Measurements from ENCODE around the gene SARDH. TPM values are rescaled to one million over a fixed set of nuclear protein-coding genes. Genes with fewer than 3 reads are reported as not detected.

SARDH gene
- total RNA-seq, 1 experiment from 2014 or later: 9.9 TPM

- Histone ChIP-seq H3K79me2 (ENCODE audit: low read depth) (no peaks in the 10 kb centered on the region), H3K4me1 (replicated peaks; ENCODE audit: insufficient read depth) (no peaks in the 10 kb centered on the region), H3K4me3 (no peak overlapping the region), H4K20me1 (ENCODE audit: insufficient read depth) (no peaks in the 10 kb centered on the region), H3K9me3 (ENCODE audit: insufficient read depth, low read depth) (no peaks in the 10 kb centered on the region), H3K36me3 (ENCODE audit: low read depth) (no peaks in the 10 kb centered on the region), H3K27ac (no peak overlapping the region), H3K4me2 (no peak overlapping the region), H3K27me3 (ENCODE audit: insufficient read depth, low read depth) (peaks cover 94% of the 10 kb centered on the region), H2AFZ (no peak overlapping the region), H3K9me2 (ENCODE audit: insufficient read depth) (no peaks in the 10 kb centered on the region), H3F3A (ENCODE audit: insufficient read depth, low read depth) (no peaks in the 10 kb centered on the region)
- intact Hi-C loops (cut with micrococcal nuclease; ENCODE audit: unreplicated experiment): no loop called here
- BruUV-seq (replicated peaks): no TSS peak
- ChIA-PET CTCF (interaction anchor here (0.6 kb wide), 1 partner anchor 346 kb away, joined by 8 read pairs; no protein-coding TSS in a partner anchor), POLR2A (ENCODE audit: unreplicated experiment) (no interaction called here)
- no peak for DNase-seq
- TF ChIP-seq EZH2 (IDR thresholded peaks at IDR 0.05; ENCODE audit: low read depth) (no peak), CTCF (conservative IDR thresholded peaks at IDR 0.05) (no peak)
Measured at GRCh38 chr9:133680250-133680975, 57.7 kb downstream of the SARDH start.

GRCh38 chr9:133679466-133680061, 58.6 kb downstream of the SARDH start:
- POLR2A ChIA-PET (ENCODE audit: unreplicated experiment): no interaction called here
- intact Hi-C loops (cut with micrococcal nuclease; ENCODE audit: unreplicated experiment): no loop called here
- BruUV-seq (replicated peaks): no TSS peak

GRCh38 chr9:133679056-133679455, 59.1 kb downstream of the SARDH start:
- DNase-seq: no peak
- H3K4me2 ChIP-seq: no peak overlapping the region
- H3K27ac ChIP-seq: no peak overlapping the region
- no peaks in the 10 kb centered on the region for H3K4me1 ChIP-seq (replicated peaks; ENCODE audit: insufficient read depth)
- intact Hi-C loops (cut with micrococcal nuclease; ENCODE audit: unreplicated experiment): no loop called here
- no peaks in the 10 kb centered on the region for H3K9me3 ChIP-seq (ENCODE audit: insufficient read depth, low read depth)
- no peak overlapping the region for H2AFZ ChIP-seq
- no peak overlapping the region for H3K4me3 ChIP-seq
- no peaks in the 10 kb centered on the region for H4K20me1 ChIP-seq (ENCODE audit: insufficient read depth)
- H3K9me2 ChIP-seq (ENCODE audit: insufficient read depth): no peaks in the 10 kb centered on the region
- CTCF ChIA-PET: interaction anchor here (0.6 kb wide), 1 partner anchor 157 kb away, joined by 3 read pairs; no protein-coding TSS in a partner anchor
- H3K36me3 ChIP-seq (ENCODE audit: low read depth): no peaks in the 10 kb centered on the region
- H3K79me2 ChIP-seq (ENCODE audit: low read depth): no peaks in the 10 kb centered on the region
- POLR2A ChIA-PET (ENCODE audit: unreplicated experiment): no interaction called here
- no TSS peak for BruUV-seq (replicated peaks)
- no peaks in the 10 kb centered on the region for H3F3A ChIP-seq (ENCODE audit: insufficient read depth, low read depth)
- peaks cover 95% of the 10 kb centered on the region for H3K27me3 ChIP-seq (ENCODE audit: insufficient read depth, low read depth)
- no peak for TF ChIP-seq EZH2 (IDR thresholded peaks at IDR 0.05; ENCODE audit: low read depth)
- no peak for TF ChIP-seq CTCF (conservative IDR thresholded peaks at IDR 0.05)

More at GRCh38 chr9:133679466-133680061, 58.6 kb downstream of the SARDH start:
- no peaks in the 10 kb centered on the region for H3F3A ChIP-seq (ENCODE audit: insufficient read depth, low read depth)
- no peaks in the 10 kb centered on the region for H3K9me3 ChIP-seq (ENCODE audit: insufficient read depth, low read depth)
- no peaks in the 10 kb centered on the region for H3K36me3 ChIP-seq (ENCODE audit: low read depth)
- H3K4me1 ChIP-seq (replicated peaks; ENCODE audit: insufficient read depth): no peaks in the 10 kb centered on the region
- H3K27ac ChIP-seq: no peak overlapping the region
- no peak for DNase-seq
- no peaks in the 10 kb centered on the region for H3K79me2 ChIP-seq (ENCODE audit: low read depth)
- TF ChIP-seq CTCF (conservative IDR thresholded peaks at IDR 0.05): no peak
- TF ChIP-seq EZH2 (IDR thresholded peaks at IDR 0.05; ENCODE audit: low read depth): no peak
- H3K9me2 ChIP-seq (ENCODE audit: insufficient read depth): no peaks in the 10 kb centered on the region
- H3K4me2 ChIP-seq: no peak overlapping the region
- no peak overlapping the region for H2AFZ ChIP-seq
- peaks cover 95% of the 10 kb centered on the region for H3K27me3 ChIP-seq (ENCODE audit: insufficient read depth, low read depth)
- no peak overlapping the region for H3K4me3 ChIP-seq
- no peaks in the 10 kb centered on the region for H4K20me1 ChIP-seq (ENCODE audit: insufficient read depth)
- CTCF ChIA-PET: no interaction called here

All from PC-9 (cell line).